Spleen (tissue), 11 donors: ENCODE results near the gene RCC2. TPM values are rescaled to one million over a fixed set of nuclear protein-coding genes. Genes with fewer than 3 reads are reported as not detected.

ENCODE experiments used
- DNase-seq: peaks from one replicate; pipeline ENCODE4 v3.0.0-alpha.2; 2020
- H3K27ac ChIP-seq, 8 donors: fragments of 200-600 bp; sonication (generic) in 7 of 8; 1 replicate in 4 of 8; 2 replicates in 4 of 8; pipeline versions ENCODE4 v1.5.0 to v1.8.0; 2016 to 2021; ENCODE audit warnings: inconsistent platforms in 4 of 8, mild to moderate bottlenecking in 4 of 8, moderate library complexity in 1 of 8
- H3K27me3 ChIP-seq, 7 donors: fragments of 200-600 bp; sonication (generic) in 6 of 7; replicated peaks in 1 of 7; 1 replicate in 4 of 7; 2 replicates in 3 of 7; pipeline versions ENCODE4 v1.5.0 to v1.8.0; 2016 to 2021; ENCODE audit warnings: inconsistent platforms in 3 of 7, mild to moderate bottlenecking in 1 of 7
- H3K36me3 ChIP-seq, 6 donors: fragments of 200-600 bp; sonication (generic) in 5 of 6; 1 replicate in 4 of 6; 2 replicates in 2 of 6; pipeline versions ENCODE4 v1.5.0 to v1.8.0; 2016 to 2021; ENCODE audit warnings: inconsistent platforms in 2 of 6
- H3K4me1 ChIP-seq, 6 donors: fragments of 200-600 bp; sonication (generic) in 5 of 6; 1 replicate in 3 of 6; 2 replicates in 3 of 6; pipeline versions ENCODE4 v1.5.0 to v1.8.0; 2016 to 2021; ENCODE audit warnings: inconsistent platforms in 3 of 6
- H3K4me3 ChIP-seq, 8 donors: fragments of 200-600 bp; sonication (generic) in 7 of 8; 1 replicate in 4 of 8; 2 replicates in 4 of 8; pipeline versions ENCODE4 v1.5.0 to v1.8.0; 2016 to 2021; ENCODE audit warnings: inconsistent platforms in 4 of 8, mild to moderate bottlenecking in 4 of 8, moderate library complexity in 2 of 8
- H3K9me3 ChIP-seq, 8 donors: fragments of 200-600 bp; sonication (generic) in 7 of 8; 1 replicate in 4 of 8; 2 replicates in 4 of 8; pipeline versions ENCODE4 v1.5.0 to v1.8.0; 2016 to 2021; ENCODE audit warnings: inconsistent platforms in 4 of 8
- CTCF ChIP-seq, 11 experiments: fragments of 200-600 bp in 7 of 11; fragments of 450-650 bp in 4 of 11; sonication (generic) in 4 of 11; IDR thresholded peaks in 8 of 11; conservative IDR thresholded peaks in 3 of 11; 1 replicate in 7 of 11; 2 replicates in 4 of 11; pipeline versions ENCODE4 v1.4.0 to v1.8.0; 2016 to 2021; ENCODE audit warnings: antibody characterized with exemption in 11 of 11, inconsistent platforms in 4 of 11, mild to moderate bottlenecking in 1 of 11
- POLR2A ChIP-seq, 3 donors: fragments of 450-650 bp; IDR thresholded peaks; one replicate each; pipeline ENCODE4 v1.5.1; 2017; ENCODE audit warnings: antibody characterized with exemption in 3 of 3, mild to moderate bottlenecking in 1 of 3
- POLR2AphosphoS5 ChIP-seq, 3 donors: sonication (generic); formaldehyde crosslinking; IDR thresholded peaks; one replicate each; pipeline ENCODE4 v1.5.1; 2017; ENCODE audit warnings: antibody characterized with exemption in 3 of 3
- WGBS, 5 donors: extraction: QIAGEN DNeasy Blood & Tissue Kit in 3 of 5; methylation state at CpG; one replicate each; pipeline versions ENCODE4 v1.1.5 to v1.1.7; 2013 to 2018; 5-methylcytosine and 5-hydroxymethylcytosine counted together
- intact Hi-C: fragments of 100-400 bp; cut with DNase I; formaldehyde crosslinking; loops from one replicate; pipeline ENCODE4 v1.15.0; 2023; ENCODE audit warnings: low total_unique reads
- polyA plus RNA-seq, 3 donors: library from polyadenylated mRNA; stranded (reverse); fragments of 200-250 nt; gene quantifications; one replicate each; pipeline ENCODE4 v1.2.1, GENCODE V29; 2013
- total RNA-seq, 7 donors: library from RNA; depleted of rRNA in 3 of 7; stranded (reverse); fragments of >200 nt in 3 of 7; fragmentation: NEBNext Ultra II Directional in 4 of 7; extraction: Animal tissue kit (Norgen Biotek cat#: 25700) in 4 of 7; gene quantifications; one replicate each; pipeline versions ENCODE4 v1.1.0 to v1.2.1, GENCODE V29; 2016 to 2021
- donor health status: healthy with polysubstance abuse.
- donor health status: DM: no; HTN: no; CAD: no; lungs with moderate emphysema.
- donor health status: DM: no; HTN: no; CAD: no.
- donor health status: Bipolar disorder and iron deficiency.
- donor health status: healthy.
- donor health status: DM: no; HTN: no; CAD: no.
- donor health status: DM: yes; HTN: yes; CAD: no.

The RCC2 gene
- total and polyA plus RNA-seq, 10 donors, result 46.2 to 69.1 (median 56.5) TPM

- TF ChIP-seq POLR2A (IDR thresholded peaks at IDR 0.05) (no peak), POLR2AphosphoS5 (IDR thresholded peaks at IDR 0.05) (peak; percentile 60 to 82 (median 70)), CTCF (IDR thresholded peaks at IDR 0.05 in 8 of 11, conservative IDR thresholded peaks at IDR 0.05 in 3 of 11) (peak; percentile 92 to 99 (median 98))
- 39 to 47% (median 42%) methylated on average over 42 of the region's 42 CpGs for WGBS, 5 donors
- H3K4me3 ChIP-seq, result no peak overlapping the region
- H3K36me3 ChIP-seq, result peaks cover 0 to 100% (median 97%) of the 10 kb centered on the region in 6 donors
- peak; percentile 92 for DNase-seq
- intact Hi-C loops, result loop anchor here (10.0 kb wide), 1 partner anchor 55 kb away; no protein-coding TSS in a partner anchor
- no peak overlapping the region for H3K27ac ChIP-seq
- H3K9me3 ChIP-seq, result no peaks in the 10 kb centered on the region
- peaks cover 0 to 16% (median 6%) of the 10 kb centered on the region in 6 donors for H3K4me1 ChIP-seq
- no peaks in the 10 kb centered on the region for H3K27me3 ChIP-seq
Measured at GRCh38 chr1:17419626-17420328, 19.7 kb downstream of the RCC2 start.

GRCh38 chr1:17416389-17416788 is 23.1 kb downstream of the RCC2 start:
- H3K27me3 ChIP-seq, result no peaks in the 10 kb centered on the region

GRCh38 chr1:17414022-17414421 is 25.5 kb downstream of the RCC2 start:
- H3K9me3 ChIP-seq, result no peaks in the 10 kb centered on the region
- 91 to 96% (median 93%) methylated on average over 2 of the region's 2 CpGs for WGBS, 5 donors
- peaks cover 4 to 100% (median 100%) of the 10 kb centered on the region in 6 donors for H3K36me3 ChIP-seq
- no peak overlapping the region for H3K27ac ChIP-seq
- H3K4me1 ChIP-seq, result no peaks in the 10 kb centered on the region
- TF ChIP-seq POLR2A (IDR thresholded peaks at IDR 0.05) (no peak), POLR2AphosphoS5 (IDR thresholded peaks at IDR 0.05) (no peak)
- intact Hi-C loops, result no loop called here
- DNase-seq, result no peak
- H3K4me3 ChIP-seq, result no peak overlapping the region
- H3K27me3 ChIP-seq, result no peaks in the 10 kb centered on the region

More at GRCh38 chr1:17416389-17416788, 23.1 kb downstream of the RCC2 start:
- 88 to 94% (median 90%) methylated on average over 20 of the region's 20 CpGs for WGBS, 5 donors
- Histone ChIP-seq H3K27ac (no peak overlapping the region), H3K4me3 (no peak overlapping the region), H3K9me3 (no peaks in the 10 kb centered on the region), H3K4me1 (peaks cover 0 to 9% (median 3%) of the 10 kb centered on the region in 6 donors), H3K36me3 (peaks cover 4 to 100% (median 98%) of the 10 kb centered on the region in 6 donors)
- intact Hi-C loops, result no loop called here
- TF ChIP-seq POLR2AphosphoS5 (IDR thresholded peaks at IDR 0.05) (peak in 2 of 3 donors; percentile 18 to 31), POLR2A (IDR thresholded peaks at IDR 0.05) (no peak), CTCF (IDR thresholded peaks at IDR 0.05 in 8 of 11, conservative IDR thresholded peaks at IDR 0.05 in 3 of 11) (no peak)
- DNase-seq, result no peak

- no peaks in the 10 kb centered on the region for H3K9me3 ChIP-seq
- H3K4me3 ChIP-seq, result no peak overlapping the region
- no peaks in the 10 kb centered on the region for H3K4me1 ChIP-seq
- intact Hi-C loops, result no loop called here
- peaks cover 4 to 100% (median 99%) of the 10 kb centered on the region in 6 donors for H3K36me3 ChIP-seq
- TF ChIP-seq CTCF (IDR thresholded peaks at IDR 0.05 in 8 of 11, conservative IDR thresholded peaks at IDR 0.05 in 3 of 11) (no peak), POLR2AphosphoS5 (IDR thresholded peaks at IDR 0.05) (peak in 2 of 3 donors; percentile 18 to 27)
- no peak for DNase-seq
- H3K27ac ChIP-seq, result no peak overlapping the region
- no peaks in the 10 kb centered on the region for H3K27me3 ChIP-seq
- WGBS, 5 donors, result 88 to 96% (median 90%) methylated on average over 16 of the region's 16 CpGs
Measured at GRCh38 chr1:17412093-17412870, 27.2 kb downstream of the RCC2 start.
